Natural killer cell (primary cell): ENCODE data around the gene VWF. TPM values are rescaled to one million over a fixed set of nuclear protein-coding genes. Genes with fewer than 3 reads are reported as not detected.
"Not testable (repeated sequence)": the region's sequence is repeated elsewhere in the genome, so short reads cannot be mapped to it uniquely, and the experiment has no call there.

Experiments
- ATAC-seq, 3 donors: fragments of 150-1000 bp in 2 of 3; fragments of 200-7000 bp in 1 of 3; cut with Tn5 transposase; 1 replicate in 1 of 3; 2 replicates in 2 of 3; pipeline ENCODE4 v1.10.0; 2021; ENCODE audit warnings: mild to moderate bottlenecking in 2 of 3, moderate library complexity in 2 of 3
- DNase-seq, 2 donors: peaks; one replicate each; pipeline versions ENCODE4 v3.0.0 to v3.0.0-alpha.2; 2013 to 2021; ENCODE audit warnings: mixed read lengths in 1 of 2
- H3K27ac ChIP-seq: one replicate; pipeline ENCODE4 v1.5.1; 2013; ENCODE audit warnings: mild to moderate bottlenecking, low read length
- H3K27me3 ChIP-seq: one replicate; pipeline ENCODE4 v1.6.1; 2013; ENCODE audit warnings: low read length; ENCODE audit not compliant: control insufficient read depth, insufficient read depth
- H3K36me3 ChIP-seq: one replicate; pipeline ENCODE4 v1.6.1; 2013; ENCODE audit warnings: low read length; ENCODE audit not compliant: control insufficient read depth, insufficient read depth
- H3K4me1 ChIP-seq: one replicate; pipeline ENCODE4 v1.6.1; 2013; ENCODE audit warnings: low read length; ENCODE audit not compliant: control insufficient read depth, insufficient read depth
- H3K4me3 ChIP-seq: one replicate; pipeline ENCODE4 v1.5.1; 2013; ENCODE audit warnings: low read length
- H3K9me3 ChIP-seq: one replicate; pipeline ENCODE4 v1.6.1; 2013; ENCODE audit warnings: low read length; ENCODE audit not compliant: control insufficient read depth, insufficient read depth
- H3K27ac Mint-ChIP-seq, 2 donors: one replicate each; pipeline ENCODE4 v1.8.0; 2022; ENCODE audit warnings: mild to moderate bottlenecking in 2 of 2, mixed read lengths in 2 of 2, moderate library complexity in 1 of 2
- H3K27me3 Mint-ChIP-seq, 2 donors: one replicate each; pipeline ENCODE4 v1.8.0; 2022; ENCODE audit warnings: low read depth in 2 of 2, mixed read lengths in 2 of 2
- H3K36me3 Mint-ChIP-seq: one replicate; pipeline ENCODE4 v1.8.0; 2022; ENCODE audit warnings: mixed read lengths
- H3K4me1 Mint-ChIP-seq, 2 donors: one replicate each; pipeline ENCODE4 v1.8.0; 2022; ENCODE audit warnings: mixed read lengths in 2 of 2
- H3K4me3 Mint-ChIP-seq: one replicate; pipeline ENCODE4 v1.8.0; 2022; ENCODE audit warnings: mild to moderate bottlenecking, moderate library complexity, mixed read lengths
- H3K9me3 Mint-ChIP-seq, 2 donors: one replicate each; pipeline ENCODE4 v1.8.0; 2022; ENCODE audit warnings: mixed read lengths in 2 of 2
- CTCF ChIP-seq: fragments of 200-600 bp; IDR thresholded peaks from one replicate; pipeline ENCODE4 v1.8.0; 2022; ENCODE audit warnings: antibody characterized with exemption
- whole genome bisulfite sequencing: methylation state at CpG from one replicate; pipeline ENCODE4 v1.1.7; 2013; ENCODE audit warnings: missing lambda C conversion rate; ENCODE audit not compliant: insufficient coverage; 5-methylcytosine and 5-hydroxymethylcytosine counted together
- intact Hi-C: fragments of 100-400 bp; cut with micrococcal nuclease; formaldehyde crosslinking; loops from one replicate; pipeline ENCODE4 v1.14.2; 2022
- total RNA-seq, 4 donors: library from RNA; stranded (reverse); fragments of 120-200 nt in 1 of 4; gene quantifications; one replicate each; pipeline versions ENCODE4 v1.2.3 to v1.2.4, GENCODE V29; 2013 to 2022

The VWF gene
- total RNA-seq, 3 donors from 2014 or later (not counting 1 experiment from before 2014, with no cell fraction given): 0.14 to 0.95 (median 0.71) TPM

GRCh38 chr12:6018265-6018664 lies 106.2 kb downstream of the VWF start:
- 93% methylated on average over 10 of the region's 10 CpGs for WGBS
- Mint-ChIP-seq H3K4me3 (no peak overlapping the region), H3K9me3 (no peaks in the 10 kb centered on the region), H3K27me3 (peaks cover 7 to 21% of the 10 kb centered on the region in 2 donors), H3K27ac (no peak overlapping the region), H3K36me3 (no peaks in the 10 kb centered on the region), H3K4me1 (no peaks in the 10 kb centered on the region)
- no peak for DNase-seq
- H3K27me3 ChIP-seq: no peaks in the 10 kb centered on the region
- no peak overlapping the region for H3K27ac ChIP-seq
- no peak for TF ChIP-seq CTCF
- no peaks in the 10 kb centered on the region for H3K4me1 ChIP-seq
- H3K9me3 ChIP-seq: no peaks in the 10 kb centered on the region
- intact Hi-C loops: no loop called here
- ATAC-seq: no peak
- H3K36me3 ChIP-seq: no peaks in the 10 kb centered on the region
- no peak overlapping the region for H3K4me3 ChIP-seq

GRCh38 chr12:6016756-6017155 lies 107.7 kb downstream of the VWF start:
- Histone ChIP-seq H3K4me3 (no peak overlapping the region), H3K4me1 (no peaks in the 10 kb centered on the region), H3K36me3 (no peaks in the 10 kb centered on the region), H3K9me3 (no peaks in the 10 kb centered on the region), H3K27ac (no peak overlapping the region), H3K27me3 (no peaks in the 10 kb centered on the region)
- peaks cover 7 to 23% of the 10 kb centered on the region in 2 donors for H3K27me3 Mint-ChIP-seq
- H3K4me3 Mint-ChIP-seq: no peak overlapping the region
- DNase-seq (no peak), ATAC-seq (no peak)
- TF ChIP-seq CTCF: no peak
- 82% methylated on average over 6 of the region's 7 CpGs for WGBS
- H3K36me3 Mint-ChIP-seq: no peaks in the 10 kb centered on the region
- intact Hi-C loops: no loop called here
- H3K27ac Mint-ChIP-seq: no peak overlapping the region
- H3K4me1 Mint-ChIP-seq: no peaks in the 10 kb centered on the region
- H3K9me3 Mint-ChIP-seq: no peaks in the 10 kb centered on the region

GRCh38 chr12:6016004-6016403 lies 108.5 kb downstream of the VWF start:
- H3K4me1 ChIP-seq, H3K4me3 ChIP-seq, H3K4me3 Mint-ChIP-seq, H3K27ac Mint-ChIP-seq, intact Hi-C loops, H3K9me3 ChIP-seq, H3K27me3 ChIP-seq, DNase-seq, ATAC-seq, H3K36me3 ChIP-seq, H3K36me3 Mint-ChIP-seq, H3K9me3 Mint-ChIP-seq, H3K27ac ChIP-seq, H3K4me1 Mint-ChIP-seq: not testable (repeated sequence)
- 90% methylated on average over 10 of the region's 12 CpGs for WGBS
- peaks cover 4 to 16% of the 10 kb centered on the region in 2 donors for H3K27me3 Mint-ChIP-seq

GRCh38 chr12:6015271-6015670 lies 109.2 kb downstream of the VWF start:
- intact Hi-C loops, H3K36me3 Mint-ChIP-seq: not testable (repeated sequence)

GRCh38 chr12:6010631-6011350 lies 113.7 kb downstream of the VWF start:
- H3K4me1 Mint-ChIP-seq, H3K36me3 Mint-ChIP-seq, DNase-seq, H3K4me3 Mint-ChIP-seq, intact Hi-C loops, ATAC-seq, H3K36me3 ChIP-seq, H3K4me3 ChIP-seq, H3K9me3 ChIP-seq, H3K9me3 Mint-ChIP-seq, H3K27me3 ChIP-seq, H3K27ac Mint-ChIP-seq, H3K27ac ChIP-seq, H3K4me1 ChIP-seq: not testable (repeated sequence)
- 54% methylated on average over 1 of the region's 4 CpGs for WGBS
- H3K27me3 Mint-ChIP-seq: peaks cover 13 to 38% of the 10 kb centered on the region in 2 donors

More at GRCh38 chr12:6015271-6015670, 109.2 kb downstream of the VWF start:
- H3K27ac ChIP-seq, H3K27me3 ChIP-seq, H3K36me3 ChIP-seq, H3K4me3 Mint-ChIP-seq, H3K4me1 Mint-ChIP-seq, H3K4me1 ChIP-seq, H3K27ac Mint-ChIP-seq, H3K9me3 ChIP-seq, ATAC-seq, H3K9me3 Mint-ChIP-seq, DNase-seq, H3K4me3 ChIP-seq: not testable (repeated sequence)
- H3K27me3 Mint-ChIP-seq: peaks cover 4 to 15% of the 10 kb centered on the region in 2 donors
- WGBS: no CpG with 5 or more reads among the region's 3 CpGs
